HL-60/S4 treated with retinoic acid at 250 ng/mL for 4 days and 3 days (cell line): ENCODE data around the gene NRCAM.

Experiments
- in situ Hi-C: fragments of 300-500 bp; cut with MboI; formaldehyde crosslinking; loops from 2 replicates; pipeline ENCODE4 v1.7.0; 2022; ENCODE audit warnings: low sequenced_read_pairs

NRCAM gene

GRCh38 chr7:108254259-108254658, 202.0 kb downstream of the NRCAM start:
- in situ Hi-C loops: no loop called here

- in situ Hi-C loops: no loop called here
Observed at GRCh38 chr7:108253275-108254044, 202.8 kb downstream of the NRCAM start.

DNA sequence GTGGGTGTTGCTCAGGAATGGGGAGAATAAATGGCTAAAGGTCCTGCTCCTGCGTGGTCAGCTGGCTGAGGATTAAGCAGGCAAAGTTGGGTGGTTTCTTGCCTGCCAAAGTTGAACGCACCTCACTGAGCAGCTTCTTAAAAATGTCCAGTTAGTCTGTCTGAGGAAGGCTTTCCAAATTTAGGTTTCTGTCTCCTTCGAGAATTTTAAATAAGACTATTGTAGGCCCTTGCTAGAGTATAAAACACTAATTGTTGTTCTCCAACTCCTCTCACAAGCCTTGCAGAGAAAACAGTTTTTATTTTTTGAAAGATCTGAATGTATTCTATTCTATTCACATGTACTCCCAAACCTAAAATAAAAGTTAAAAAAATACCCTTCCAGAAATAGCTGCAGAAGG, 204.1 kb downstream of the NRCAM start:
- in situ Hi-C loops: no loop called here

DNA sequence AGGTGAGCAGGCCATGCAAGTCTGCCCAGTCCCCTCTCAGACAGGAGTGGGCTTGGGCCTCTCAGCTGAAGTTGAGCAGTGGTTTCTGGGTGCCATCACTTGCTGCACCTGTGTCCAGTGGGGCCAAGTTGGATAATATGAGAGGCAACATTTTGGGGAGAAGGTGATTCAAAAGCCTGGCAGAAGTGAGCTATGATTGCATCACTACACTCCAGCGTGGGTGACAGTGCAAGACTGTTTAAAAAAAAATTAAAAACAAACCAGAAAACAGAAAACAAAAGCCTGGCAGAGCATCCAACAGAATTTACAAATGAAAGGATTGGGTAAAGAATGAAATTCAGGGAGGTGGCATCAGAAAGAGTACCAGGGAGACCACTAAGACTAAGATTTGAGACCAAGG, 204.5 kb downstream of the NRCAM start:
- in situ Hi-C loops: no loop called here

- in situ Hi-C loops: no loop called here
Observed at GRCh38 chr7:108249453-108249852, 206.8 kb downstream of the NRCAM start.

- in situ Hi-C loops: no loop called here
Observed at GRCh38 chr7:108248821-108249220, 207.4 kb downstream of the NRCAM start.

GRCh38 chr7:108248418-108248817, 207.8 kb downstream of the NRCAM start:
- in situ Hi-C loops: no loop called here

GRCh38 chr7:108247614-108248013, 208.6 kb downstream of the NRCAM start:
- in situ Hi-C loops: no loop called here

DNA sequence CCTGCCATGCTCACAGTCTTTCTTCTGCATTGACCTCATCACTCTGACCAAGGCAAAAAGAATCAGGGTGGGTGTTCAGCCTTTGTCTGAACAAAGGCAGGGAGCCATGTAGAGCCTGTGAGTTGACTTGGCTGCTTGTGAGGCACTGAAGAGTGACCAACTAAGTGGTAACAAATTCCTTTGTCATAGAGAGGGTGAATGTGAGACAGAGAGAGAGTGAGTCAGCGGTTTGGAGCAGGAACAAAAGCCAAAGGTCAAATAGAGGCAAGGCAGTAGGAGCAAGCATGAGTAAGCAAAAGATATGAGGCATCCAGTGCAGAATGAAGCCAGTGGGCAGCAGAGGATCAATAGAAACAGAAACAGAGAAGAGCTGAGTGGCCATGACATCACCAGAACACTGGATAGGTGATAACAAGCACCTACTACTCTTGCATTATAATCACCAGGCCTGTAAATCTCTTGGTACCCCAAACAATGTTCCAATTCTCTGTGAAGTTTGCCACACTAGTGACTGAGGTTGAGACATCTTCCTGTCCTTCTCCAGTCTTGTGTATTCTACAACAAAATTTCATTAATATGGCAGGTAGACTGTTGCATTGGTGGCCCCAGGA, 209.9 kb downstream of the NRCAM start:
- in situ Hi-C loops: no loop called here

GRCh38 chr7:108245523-108246226, 210.6 kb downstream of the NRCAM start:
- in situ Hi-C loops: no loop called here

DNA sequence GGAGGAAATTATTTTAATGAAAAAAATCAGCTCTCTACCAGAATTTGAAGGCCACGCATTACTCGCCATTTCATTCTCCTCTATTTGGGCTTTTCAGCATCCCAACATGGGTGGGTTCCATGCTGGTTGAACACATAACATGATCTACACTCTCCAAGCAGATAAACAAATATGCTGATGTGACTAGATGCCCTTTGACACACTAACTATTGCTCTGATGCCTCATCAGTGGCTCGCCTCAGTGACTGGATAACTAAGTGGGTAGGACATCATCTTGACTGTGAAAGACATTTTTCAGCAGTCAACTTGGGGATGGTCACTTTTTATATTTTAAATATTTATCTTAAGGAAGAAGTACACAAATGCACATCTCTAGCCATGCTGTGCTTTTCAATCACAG, 212.1 kb downstream of the NRCAM start:
- in situ Hi-C loops: no loop called here

DNA sequence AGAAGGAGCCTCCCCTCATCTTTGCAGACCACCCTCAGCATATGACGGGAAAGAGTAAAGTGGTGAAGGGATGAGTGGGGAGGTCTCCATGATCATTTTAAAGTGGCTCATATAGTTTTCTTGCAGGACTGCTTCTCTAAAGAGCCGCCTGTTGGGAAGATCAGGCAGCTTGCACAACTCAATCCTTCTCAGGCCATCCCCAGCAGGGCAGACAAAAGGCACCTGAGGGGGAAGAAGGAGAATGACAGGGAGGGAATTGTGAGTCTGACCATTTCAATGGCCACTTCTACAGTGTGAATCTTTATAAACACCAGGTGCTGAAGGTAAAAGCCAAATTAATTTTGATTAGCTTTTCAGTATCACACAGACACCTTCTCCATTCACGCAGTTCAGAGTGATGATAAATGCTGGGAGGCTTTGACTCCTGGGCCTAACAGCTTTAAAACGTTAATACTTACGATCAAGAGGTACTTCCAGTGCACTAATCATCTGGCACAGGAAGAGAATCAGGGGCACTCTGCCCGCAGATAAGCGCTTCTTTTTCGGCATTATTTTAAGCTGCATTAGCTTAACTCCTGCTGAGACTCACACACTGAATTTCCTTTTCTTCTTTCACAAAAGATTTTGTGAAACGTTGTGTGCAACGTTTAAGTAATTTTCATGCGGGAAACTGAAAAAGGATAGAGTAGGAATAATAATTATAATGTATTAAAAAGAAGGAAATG, 216.6 kb downstream of the NRCAM start:
- in situ Hi-C loops: no loop called here

- in situ Hi-C loops: no loop called here
Observed at GRCh38 chr7:108236681-108237415, 219.4 kb downstream of the NRCAM start.

DNA sequence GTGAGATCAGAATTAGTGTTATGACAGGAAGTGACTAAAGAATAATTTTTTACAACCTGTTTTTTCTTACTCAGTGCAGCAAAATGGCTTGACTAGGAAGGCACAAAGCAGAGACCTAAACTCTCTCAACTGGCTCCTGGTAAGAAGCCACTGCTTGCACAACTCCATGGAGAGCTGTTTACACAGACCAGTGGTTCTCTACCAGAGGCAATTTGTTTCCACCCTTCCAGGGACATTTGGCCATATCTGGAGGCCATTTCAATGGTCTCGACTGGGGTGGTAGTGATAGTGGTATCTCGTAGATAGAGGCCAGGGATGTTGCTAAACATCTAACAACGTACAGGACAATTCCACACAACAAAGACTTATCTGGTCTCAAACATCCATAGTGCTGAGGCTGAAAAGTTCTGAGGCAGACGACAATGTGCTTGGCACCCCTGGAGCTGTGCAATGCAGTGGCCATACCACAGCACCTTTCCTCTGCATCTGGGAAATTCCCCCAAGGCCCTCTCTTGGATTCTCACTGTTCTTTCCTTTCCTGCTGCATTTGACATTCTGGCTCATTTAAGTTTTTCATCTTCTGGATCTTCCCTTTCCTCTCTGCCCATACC, 220.7 kb downstream of the NRCAM start:
- in situ Hi-C loops: no loop called here

DNA sequence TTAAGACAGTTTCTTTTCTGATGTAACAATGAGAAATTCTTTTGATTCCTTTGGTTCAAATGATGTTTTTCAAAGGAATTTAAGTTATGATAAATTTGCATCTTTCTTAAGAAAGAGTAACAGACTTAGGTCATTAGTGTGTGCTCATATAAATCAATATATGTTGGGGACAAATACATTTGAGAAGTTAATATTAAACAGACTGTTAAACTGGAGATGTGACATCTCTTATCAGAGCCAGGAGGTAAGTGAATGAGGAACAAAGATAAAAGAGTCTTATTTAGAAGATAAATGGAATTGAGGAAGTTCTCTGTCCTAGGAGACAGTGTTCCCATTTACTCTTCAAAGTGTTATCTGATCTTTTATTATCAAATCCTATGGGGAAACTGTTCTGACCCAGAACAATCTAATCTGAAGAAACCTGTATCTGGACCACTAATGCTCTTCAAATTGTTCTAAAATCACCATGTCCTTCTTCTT, 221.2 kb downstream of the NRCAM start:
- in situ Hi-C loops: no loop called here

DNA sequence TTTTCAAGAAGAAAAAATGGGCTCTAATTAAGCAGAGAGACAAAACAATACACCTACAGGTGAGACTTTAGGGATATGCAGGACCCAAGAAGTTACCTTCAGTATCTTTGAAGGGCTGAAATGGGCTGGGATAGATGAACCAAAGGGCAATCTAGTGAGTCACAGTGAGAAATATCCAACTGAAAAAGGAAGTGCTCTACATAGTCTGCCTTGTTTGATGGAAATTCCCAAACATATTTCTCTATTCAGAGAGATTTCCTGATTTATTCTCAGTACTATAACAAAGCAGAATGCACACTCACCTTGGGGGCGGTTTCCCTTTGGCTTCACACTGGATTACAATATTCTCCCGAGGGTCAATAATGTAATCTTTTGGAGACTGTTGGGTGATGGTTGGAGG, 222.0 kb downstream of the NRCAM start:
- in situ Hi-C loops: no loop called here

GRCh38 chr7:108232076-108232475, 224.2 kb downstream of the NRCAM start:
- in situ Hi-C loops: no loop called here

DNA sequence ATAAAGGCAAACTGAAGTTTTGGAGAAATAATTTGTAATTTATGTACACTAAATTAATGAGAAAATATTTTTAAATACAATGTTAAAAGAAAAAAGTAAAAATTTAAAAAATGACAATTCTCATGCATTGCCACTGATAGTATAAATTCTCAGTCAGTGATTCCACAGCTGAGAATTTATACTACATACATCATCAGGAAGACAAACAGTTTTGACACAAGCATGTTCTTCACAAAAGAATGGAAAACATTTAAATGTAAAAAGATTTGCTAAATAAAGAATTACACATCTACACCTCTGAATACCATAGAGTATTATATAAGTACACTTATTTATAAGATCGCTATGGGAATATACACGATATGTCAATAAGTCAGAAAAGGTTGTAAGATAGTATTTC, 225.0 kb downstream of the NRCAM start:
- in situ Hi-C loops: no loop called here

GRCh38 chr7:108227366-108227765, 228.9 kb downstream of the NRCAM start:
- in situ Hi-C loops: no loop called here

GRCh38 chr7:108226816-108227299, 229.4 kb downstream of the NRCAM start:
- in situ Hi-C loops: no loop called here
